HG03196 (cell line): ENCODE results near the gene NUTM2B.
"Not testable (repeated sequence)": the region's sequence is repeated elsewhere in the genome, so short reads cannot be mapped to it uniquely, and the experiment has no call there.

Experiments used
- ATAC-seq: cut with Tn5 transposase; IDR thresholded peaks from one replicate; pipeline ENCODE4 v1.9.1; 2021; ENCODE audit not compliant: unreplicated experiment

The NUTM2B gene, protein sequence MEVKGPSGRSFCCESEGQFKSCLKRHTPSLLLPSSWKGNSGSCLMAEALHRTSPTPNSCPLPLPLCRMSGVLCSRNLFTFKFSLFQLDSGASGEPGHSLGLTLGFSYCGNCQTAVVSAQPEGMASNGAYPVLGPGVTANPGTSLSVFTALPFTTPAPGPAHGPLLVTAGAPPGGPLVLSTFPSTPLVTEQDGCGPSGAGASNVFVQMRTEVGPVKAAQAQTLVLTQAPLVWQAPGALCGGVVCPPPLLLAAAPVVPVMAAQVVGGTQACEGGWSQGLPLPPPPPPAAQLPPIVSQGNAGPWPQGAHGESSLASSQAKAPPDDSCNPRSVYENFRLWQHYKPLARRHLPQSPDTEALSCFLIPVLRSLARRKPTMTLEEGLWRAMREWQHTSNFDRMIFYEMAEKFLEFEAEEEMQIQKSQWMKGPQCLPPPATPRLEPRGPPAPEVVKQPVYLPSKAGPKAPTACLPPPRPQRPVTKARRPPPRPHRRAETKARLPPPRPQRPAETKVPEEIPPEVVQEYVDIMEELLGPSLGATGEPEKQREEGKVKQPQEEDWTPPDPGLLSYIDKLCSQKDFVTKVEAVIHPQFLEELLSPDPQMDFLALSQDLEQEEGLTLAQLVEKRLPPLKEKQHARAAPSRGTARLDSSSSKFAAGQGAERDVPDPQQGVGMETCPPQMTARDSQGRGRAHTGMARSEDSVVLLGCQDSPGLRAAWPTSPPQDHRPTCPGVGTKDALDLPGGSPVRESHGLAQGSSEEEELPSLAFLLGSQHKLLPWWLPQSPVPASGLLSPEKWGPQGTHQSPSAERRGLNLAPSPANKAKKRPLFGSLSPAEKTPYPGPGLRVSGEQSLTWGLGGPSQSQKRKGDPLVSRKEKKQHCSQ

DNA sequence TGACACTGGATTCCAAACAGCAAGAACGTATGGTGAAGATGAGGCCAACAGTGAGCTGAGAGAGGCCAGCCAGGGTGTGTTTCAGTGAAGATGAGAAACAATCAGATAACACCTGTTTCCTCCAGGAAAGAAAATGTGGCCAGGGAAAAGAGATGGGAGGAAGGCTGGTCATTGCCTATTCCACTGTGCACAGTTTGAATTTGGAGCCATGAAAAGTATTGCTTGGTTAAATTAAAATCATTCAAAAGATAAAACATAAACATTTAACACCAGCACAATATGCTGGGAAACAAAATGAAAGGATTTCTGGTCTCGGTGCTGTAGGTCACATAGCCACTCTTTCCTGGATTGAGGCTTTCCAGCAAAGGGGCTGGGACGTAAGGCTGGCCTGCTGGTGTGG lies at the start of gene NUTM2B:
Gene NUTM2B (plus strand): TSS at position 301 of the 400 bp plus-strand sequence. CDS start 383 bp downstream, outside the sequence.
- ATAC-seq: not testable (repeated sequence)

GRCh38 chr10:79663287-79663686 lies 39.7 kb upstream of the NUTM2B start:
- not testable (repeated sequence) for ATAC-seq

DNA sequence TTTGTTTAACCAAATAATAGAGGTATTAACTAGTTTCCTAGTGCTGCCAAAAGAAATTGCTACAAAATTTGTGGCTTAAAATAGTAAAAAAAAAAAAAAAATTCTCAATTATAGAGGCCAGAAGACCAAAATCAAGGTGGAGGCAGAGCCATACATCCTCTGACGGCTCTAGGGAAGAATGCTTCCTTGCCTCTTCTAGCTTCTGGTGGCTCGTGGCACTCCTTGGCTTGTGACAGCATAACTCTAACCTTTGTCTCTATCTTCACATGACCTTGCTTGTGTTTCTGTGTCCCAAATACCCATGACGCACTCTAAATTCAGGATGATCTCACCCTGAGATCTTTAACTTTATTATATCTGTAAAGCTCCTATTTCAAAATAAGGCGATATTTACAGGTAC lies 38.3 kb upstream of the NUTM2B start:
- not testable (repeated sequence) for ATAC-seq

DNA sequence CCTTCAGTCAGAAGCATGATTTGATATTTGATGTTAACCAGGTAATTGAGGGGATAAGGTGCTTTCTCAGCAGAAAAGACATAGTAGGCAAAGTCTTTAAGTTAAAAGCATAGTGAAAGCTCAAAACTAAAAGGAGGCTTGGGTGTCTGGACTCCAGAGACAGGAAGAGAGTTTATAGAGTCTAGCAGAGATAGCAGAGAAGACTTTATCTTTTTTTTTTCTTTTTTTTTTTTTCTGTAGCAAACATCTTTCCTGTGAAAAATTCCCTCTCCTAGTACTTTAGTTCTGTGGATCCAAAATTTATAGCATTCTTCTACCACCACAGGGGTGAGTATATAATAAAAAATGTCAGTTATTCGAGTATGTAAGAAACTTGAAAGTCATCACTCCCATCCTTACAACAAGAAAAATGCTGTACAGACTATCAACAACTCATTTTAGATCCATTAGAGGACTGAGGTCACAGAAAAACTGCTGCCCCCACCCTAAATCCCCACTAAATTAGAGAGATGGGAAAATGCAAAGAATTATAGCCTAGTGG lies 33.7 kb upstream of the NUTM2B start:
- ATAC-seq: not testable (repeated sequence)

- ATAC-seq: not testable (repeated sequence)
These were observed 28.1 kb upstream of the NUTM2B start for GRCh38 chr10:79674878-79675277.

DNA sequence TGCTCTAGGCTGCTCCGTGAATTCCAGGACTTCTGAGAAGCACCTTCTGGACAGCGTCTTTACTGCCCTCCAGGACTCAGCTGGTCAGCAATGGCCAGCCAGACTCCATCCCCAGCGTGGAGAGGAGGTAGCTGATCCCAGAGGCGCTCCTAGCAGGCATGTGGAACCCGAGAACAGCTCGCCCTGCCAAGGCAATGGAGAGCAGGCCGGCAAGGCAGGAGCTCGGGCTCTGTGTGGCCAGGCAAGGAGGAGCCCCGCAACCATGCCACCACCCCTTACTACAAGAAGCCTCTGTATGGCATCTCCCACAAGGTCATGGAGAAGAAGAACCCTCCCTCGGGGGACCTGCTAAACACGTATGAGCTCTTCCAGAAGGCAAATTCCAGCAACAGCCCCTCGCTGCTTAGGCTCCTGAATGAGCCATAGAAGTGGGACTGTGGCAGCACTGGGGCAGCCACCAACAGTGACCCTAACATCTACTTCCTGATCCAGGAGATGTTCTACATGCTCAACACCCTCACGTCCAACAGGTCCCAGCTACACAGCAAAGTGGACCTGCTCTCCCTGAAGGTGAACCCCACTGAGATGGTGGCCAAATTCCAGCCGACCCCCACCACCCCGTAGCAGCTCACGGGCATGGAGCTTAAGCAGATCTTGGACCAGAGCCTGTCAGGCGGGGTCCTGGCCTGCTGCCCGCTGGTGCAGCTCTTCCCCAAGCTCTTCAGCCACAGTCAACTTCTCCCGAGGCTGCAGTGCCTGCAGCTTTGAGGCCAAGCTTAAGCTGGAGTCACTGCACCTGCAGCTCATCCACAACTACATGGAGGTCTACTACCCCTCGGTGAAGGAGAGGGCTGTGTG lies 19.8 kb upstream of the NUTM2B start:
- ATAC-seq: not testable (repeated sequence)

- ATAC-seq: not testable (repeated sequence)
These were observed 18.9 kb upstream of the NUTM2B start for GRCh38 chr10:79683884-79684720.

DNA sequence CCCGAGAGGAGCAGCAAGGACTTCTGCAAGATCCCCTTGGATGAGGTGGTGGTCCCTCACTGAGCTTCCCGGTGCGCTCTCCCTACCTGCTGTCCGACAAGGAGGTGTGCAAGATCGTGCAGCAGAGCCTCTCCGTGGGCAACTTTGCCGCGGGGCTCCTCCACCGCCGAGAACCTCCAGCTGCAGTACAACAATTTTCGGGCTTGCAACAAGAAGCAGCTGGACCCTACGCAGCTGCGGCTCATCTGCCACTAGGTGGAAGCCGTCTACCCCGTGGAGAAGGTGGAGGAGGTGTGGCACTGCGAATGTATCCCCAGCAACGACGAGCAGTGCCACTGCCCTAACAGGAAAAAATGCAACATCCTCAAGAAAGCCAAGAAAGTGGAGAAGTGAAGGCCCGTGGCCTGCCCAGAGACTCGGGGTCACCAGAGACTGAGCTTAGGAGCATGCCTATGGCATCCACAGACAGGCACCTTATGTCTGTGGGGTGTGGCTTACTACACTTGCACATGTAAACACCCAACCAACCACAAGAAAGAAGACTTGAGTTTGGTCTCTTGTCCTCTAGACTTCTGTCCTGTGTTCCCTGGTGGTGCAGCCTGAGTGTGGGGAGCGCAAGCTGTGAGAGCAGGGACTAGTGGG lies 17.9 kb upstream of the NUTM2B start:
- ATAC-seq: peak; percentile 82

DNA sequence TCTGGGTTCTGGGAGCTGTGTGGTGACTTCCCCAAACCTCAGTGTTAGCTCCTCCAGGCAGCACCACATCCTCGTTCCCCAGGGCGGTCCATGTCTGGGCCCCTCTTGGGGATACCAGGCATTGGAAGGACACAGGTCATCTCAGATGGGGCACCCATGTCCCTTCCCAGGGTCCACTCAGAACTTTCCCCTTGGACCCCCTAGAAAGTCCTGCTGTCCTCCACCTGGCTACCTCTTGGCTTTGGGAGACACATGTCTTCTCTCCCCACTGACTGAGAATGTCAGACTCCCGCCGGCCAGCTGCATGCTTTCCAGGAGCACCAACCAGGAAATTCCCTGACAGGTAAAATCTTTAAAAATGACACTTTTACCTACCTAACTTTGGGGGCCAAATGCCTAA lies 16.4 kb upstream of the NUTM2B start:
- ATAC-seq: not testable (repeated sequence)

GRCh38 chr10:79687406-79688150 lies 15.4 kb upstream of the NUTM2B start:
- ATAC-seq: not testable (repeated sequence)

DNA sequence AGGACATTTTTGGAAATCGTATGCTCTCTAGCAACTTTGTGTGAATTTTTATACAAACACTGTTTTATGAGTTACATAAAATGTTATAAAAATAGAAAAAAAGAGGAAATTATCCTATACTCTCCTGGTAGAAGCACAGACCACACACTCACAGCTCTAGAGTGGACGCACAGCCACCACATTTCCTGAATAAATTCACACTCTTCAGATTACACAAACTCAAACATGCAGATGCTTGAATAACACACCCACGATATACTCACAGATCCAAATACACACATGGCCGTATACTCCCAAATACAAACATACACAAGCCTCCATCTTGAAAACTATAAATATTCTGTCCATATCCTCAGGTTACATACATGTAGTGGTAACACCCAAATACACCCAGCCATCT lies 14.2 kb upstream of the NUTM2B start:
- ATAC-seq: not testable (repeated sequence)

GRCh38 chr10:79696596-79696995 lies 6.4 kb upstream of the NUTM2B start:
- not testable (repeated sequence) for ATAC-seq

- not testable (repeated sequence) for ATAC-seq
These were observed 5.9 kb upstream of the NUTM2B start for GRCh38 chr10:79697141-79697540.

DNA sequence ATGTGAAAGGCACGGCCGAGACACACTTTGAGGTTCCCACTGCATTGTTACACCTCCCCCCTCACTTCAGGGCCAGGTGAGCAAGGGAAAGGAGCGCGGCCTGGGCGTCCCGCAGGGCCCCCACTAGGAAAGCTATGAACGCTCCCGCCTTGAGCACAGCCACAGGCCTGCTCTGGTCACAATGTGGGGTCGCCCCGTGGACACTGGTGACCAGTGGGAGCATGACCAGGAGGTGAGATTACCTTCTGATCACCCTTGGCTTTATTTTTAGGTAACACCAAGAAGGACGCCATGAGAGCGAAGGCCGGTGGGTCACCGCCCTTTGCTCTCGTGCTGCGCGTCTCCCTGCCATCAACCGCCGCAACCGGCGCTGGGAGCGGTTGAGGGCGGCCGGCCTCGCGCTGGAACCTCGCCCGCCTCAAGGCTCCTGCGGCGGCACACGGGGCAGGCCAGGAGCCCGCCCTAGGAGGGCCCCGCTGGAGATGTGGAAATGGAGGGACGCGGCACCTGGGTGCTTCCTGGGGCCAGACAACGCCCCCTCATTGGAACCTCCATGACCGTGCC lies 2.6 kb upstream of the NUTM2B start:
- not testable (repeated sequence) for ATAC-seq

DNA sequence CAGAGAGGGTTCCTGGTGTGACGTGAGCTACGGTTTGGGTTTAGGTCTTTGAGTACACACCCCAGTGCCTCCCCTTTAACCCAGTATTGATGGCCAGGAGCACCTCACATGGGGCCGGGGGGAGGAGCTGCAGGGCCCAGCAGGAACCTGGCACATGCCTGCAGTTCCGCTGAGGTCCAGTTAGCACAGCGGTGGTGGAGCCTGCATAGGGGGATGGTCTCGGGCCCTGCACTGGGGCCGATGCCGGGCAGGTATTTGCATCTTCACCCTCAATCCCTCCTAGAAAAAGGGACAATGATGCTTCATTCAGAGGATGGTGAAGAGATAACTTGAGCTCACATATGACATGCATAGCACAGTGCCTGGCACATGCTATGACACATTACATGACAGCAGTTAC lies 4.0 kb downstream of the NUTM2B start:
- ATAC-seq: not testable (repeated sequence)

DNA sequence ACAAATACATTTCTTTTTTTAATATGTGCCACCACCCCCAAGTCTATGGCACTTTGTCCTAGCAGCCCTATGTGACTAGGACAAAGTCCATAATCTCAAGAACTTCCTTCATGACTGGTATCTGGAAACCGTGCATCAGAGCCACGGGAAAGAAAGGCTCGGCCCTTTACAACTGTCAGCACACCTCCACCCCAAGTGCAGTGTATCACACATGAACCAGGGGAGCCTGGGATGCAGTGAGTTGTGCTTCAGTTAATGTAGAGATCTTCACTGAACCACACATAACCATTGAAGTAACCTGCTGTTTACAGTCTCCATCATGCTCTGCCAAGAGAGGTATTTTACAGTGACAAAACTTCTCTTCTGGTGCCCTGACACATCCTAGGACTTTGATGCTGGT lies 11.9 kb downstream of the NUTM2B start:
- ATAC-seq: not testable (repeated sequence)

- not testable (repeated sequence) for ATAC-seq
These were observed 14.0 kb downstream of the NUTM2B start for GRCh38 chr10:79716917-79717579.
